GM12864 (cell line): ENCODE results near the gene AMPH.

Experiments used
- DNase-seq: peaks from one replicate; pipeline ENCODE4 v3.0.0-alpha.2; 2011; ENCODE audit warnings: low read depth
- H3K4me3 ChIP-seq: 2 replicates; pipeline ENCODE4 v1.5.1; 2011; ENCODE audit warnings: mild to moderate bottlenecking, low read depth, low read length, control low read depth
- TF ChIP-seq, protein P1 (sequence below): IDR thresholded peaks from 2 replicates; pipeline ENCODE4 v1.5.1; 2011; ENCODE audit warnings: low read depth, mild to moderate bottlenecking, moderate library complexity, low read length, control low read depth, inconsistent platforms; ENCODE audit errors: missing control alignments

Gene AMPH

GRCh38 chr7:38424750-38425463 lies 206.3 kb downstream of the AMPH start:
- TF ChIP-seq, protein P1, sequence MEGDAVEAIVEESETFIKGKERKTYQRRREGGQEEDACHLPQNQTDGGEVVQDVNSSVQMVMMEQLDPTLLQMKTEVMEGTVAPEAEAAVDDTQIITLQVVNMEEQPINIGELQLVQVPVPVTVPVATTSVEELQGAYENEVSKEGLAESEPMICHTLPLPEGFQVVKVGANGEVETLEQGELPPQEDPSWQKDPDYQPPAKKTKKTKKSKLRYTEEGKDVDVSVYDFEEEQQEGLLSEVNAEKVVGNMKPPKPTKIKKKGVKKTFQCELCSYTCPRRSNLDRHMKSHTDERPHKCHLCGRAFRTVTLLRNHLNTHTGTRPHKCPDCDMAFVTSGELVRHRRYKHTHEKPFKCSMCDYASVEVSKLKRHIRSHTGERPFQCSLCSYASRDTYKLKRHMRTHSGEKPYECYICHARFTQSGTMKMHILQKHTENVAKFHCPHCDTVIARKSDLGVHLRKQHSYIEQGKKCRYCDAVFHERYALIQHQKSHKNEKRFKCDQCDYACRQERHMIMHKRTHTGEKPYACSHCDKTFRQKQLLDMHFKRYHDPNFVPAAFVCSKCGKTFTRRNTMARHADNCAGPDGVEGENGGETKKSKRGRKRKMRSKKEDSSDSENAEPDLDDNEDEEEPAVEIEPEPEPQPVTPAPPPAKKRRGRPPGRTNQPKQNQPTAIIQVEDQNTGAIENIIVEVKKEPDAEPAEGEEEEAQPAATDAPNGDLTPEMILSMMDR = no peak
- H3K4me3 ChIP-seq = no peak overlapping the region
- no peak for DNase-seq

DNA sequence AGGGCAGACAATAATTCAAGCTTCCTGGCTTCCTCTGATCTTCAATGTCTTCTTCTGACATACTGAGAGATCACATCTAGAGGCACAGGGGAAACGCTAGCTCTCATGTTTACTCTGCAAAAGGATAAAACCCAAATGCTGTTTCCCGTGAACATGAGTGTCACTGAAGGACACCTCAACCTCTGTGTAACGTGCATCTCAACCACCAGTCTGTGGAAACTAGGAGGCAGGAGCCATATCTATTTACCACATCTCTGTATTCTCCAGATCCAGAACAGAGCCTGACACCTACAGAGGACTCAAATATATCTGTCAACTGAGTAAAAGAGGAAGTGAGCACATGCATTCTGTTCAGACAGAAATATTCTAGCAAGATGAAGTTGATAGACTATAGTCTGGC lies 217.4 kb downstream of the AMPH start:
- DNase-seq = no peak
- TF ChIP-seq, protein P1 = no peak

DNA sequence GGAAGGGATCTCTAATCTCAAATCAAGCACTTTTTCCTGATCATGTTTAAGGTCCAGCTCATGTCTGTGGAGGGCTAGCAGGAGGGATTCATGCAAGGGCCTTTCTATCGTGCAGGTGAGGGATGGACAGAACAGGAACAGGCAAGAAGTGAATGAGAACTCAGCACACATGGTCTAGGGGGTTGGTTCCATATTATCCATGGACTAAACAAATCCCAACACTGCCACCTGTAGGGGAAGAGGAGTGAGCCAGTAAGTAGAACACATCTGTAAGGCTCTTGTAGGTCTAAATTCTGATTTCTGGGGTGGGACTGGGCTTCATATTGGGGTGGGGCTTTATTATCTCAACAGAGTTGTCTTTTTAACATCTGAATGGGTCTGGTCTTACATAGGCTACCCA lies 219.8 kb downstream of the AMPH start:
- TF ChIP-seq, protein P1 = peak; percentile 53
- no peak for DNase-seq

More for the DNA sequence above, 217.4 kb downstream of the AMPH start:
- no peak overlapping the region for H3K4me3 ChIP-seq

GRCh38 chr7:38410056-38410455 lies 221.1 kb downstream of the AMPH start:
- no peak overlapping the region for H3K4me3 ChIP-seq
- TF ChIP-seq, protein P1 = no peak
- DNase-seq = no peak

More for the DNA sequence above, 219.8 kb downstream of the AMPH start:
- H3K4me3 ChIP-seq = no peak overlapping the region

GRCh38 chr7:38409531-38409930 lies 221.6 kb downstream of the AMPH start:
- TF ChIP-seq, protein P1 = no peak
- DNase-seq = no peak

GRCh38 chr7:38398725-38399321 lies 232.3 kb downstream of the AMPH start:
- TF ChIP-seq, protein P1 = peak; percentile 82
- DNase-seq = no peak
- no peak overlapping the region for H3K4me3 ChIP-seq

More at GRCh38 chr7:38409531-38409930, 221.6 kb downstream of the AMPH start:
- H3K4me3 ChIP-seq = no peak overlapping the region
